GM23248 (cell line): ENCODE data around the gene LY6G6D. TPM values are rescaled to one million over a fixed set of nuclear protein-coding genes. Genes with fewer than 3 reads are reported as not detected.

Source experiments
- DNase-seq: peaks from one replicate; pipeline ENCODE4 v3.0.0-alpha.2; 2015
- H2AFZ ChIP-seq: fragments of 200-600 bp; sonication (generic); 2 replicates; pipeline ENCODE4 v1.6.1; 2016; ENCODE audit warnings: antibody characterized with exemption
- H3F3A ChIP-seq: fragments of 200-600 bp; sonication (generic); 2 replicates; pipeline ENCODE4 v1.6.1; 2016; ENCODE audit warnings: mild to moderate bottlenecking, antibody characterized with exemption, mixed run types; ENCODE audit not compliant: insufficient read depth
- H3K27ac ChIP-seq: fragments of 200-600 bp; sonication (generic); 2 replicates; pipeline ENCODE4 v1.5.1; 2016; ENCODE audit warnings: mild to moderate bottlenecking
- H3K27me3 ChIP-seq: fragments of 200-600 bp; sonication (generic); replicated peaks from 2 replicates; pipeline ENCODE4 v1.6.1; 2016; ENCODE audit warnings: mild to moderate bottlenecking; ENCODE audit not compliant: insufficient read depth
- H3K36me3 ChIP-seq: fragments of 200-600 bp; sonication (generic); 2 replicates; pipeline ENCODE4 v1.6.1; 2016; ENCODE audit warnings: low read depth, mild to moderate bottlenecking
- H3K4me1 ChIP-seq: fragments of 200-600 bp; sonication (generic); 2 replicates; pipeline ENCODE4 v1.6.1; 2016; ENCODE audit warnings: mild to moderate bottlenecking; ENCODE audit not compliant: insufficient read depth
- H3K4me2 ChIP-seq: fragments of 200-600 bp; sonication (generic); one replicate; pipeline ENCODE4 v1.6.1; 2016; ENCODE audit warnings: mild to moderate bottlenecking; ENCODE audit not compliant: unreplicated experiment
- H3K4me3 ChIP-seq: fragments of 200-600 bp; sonication (generic); 2 replicates; pipeline ENCODE4 v1.5.1; 2016; ENCODE audit warnings: mild to moderate bottlenecking
- H3K79me2 ChIP-seq: fragments of 200-600 bp; sonication (generic); 2 replicates; pipeline ENCODE4 v1.6.1; 2016; ENCODE audit warnings: mild to moderate bottlenecking; ENCODE audit not compliant: insufficient read depth
- H3K9ac ChIP-seq: fragments of 200-600 bp; sonication (generic); 2 replicates; pipeline ENCODE4 v1.6.1; 2016; ENCODE audit warnings: mild to moderate bottlenecking
- H3K9me2 ChIP-seq: fragments of 200-600 bp; sonication (generic); 2 replicates; pipeline ENCODE4 v1.6.1; 2016; ENCODE audit warnings: mixed run types, mild to moderate bottlenecking, moderate library complexity; ENCODE audit not compliant: insufficient read depth
- H3K9me3 ChIP-seq: fragments of 200-600 bp; sonication (generic); one replicate; pipeline ENCODE4 v1.6.1; 2017; ENCODE audit warnings: low read depth
- H4K20me1 ChIP-seq: fragments of 200-600 bp; sonication (generic); 2 replicates; pipeline ENCODE4 v1.6.0; 2016; ENCODE audit not compliant: insufficient read depth
- EZH2 ChIP-seq: fragments of 200-600 bp; sonication (generic); IDR thresholded peaks from 2 replicates; pipeline ENCODE4 v1.6.1; 2018; ENCODE audit warnings: antibody characterized with exemption, mild to moderate bottlenecking; ENCODE audit not compliant: insufficient read depth, poor library complexity, severe bottlenecking
- EZH2phosphoT487 ChIP-seq: fragments of 200-600 bp; sonication (generic); IDR thresholded peaks from 2 replicates; pipeline ENCODE4 v1.6.1; 2018; ENCODE audit warnings: antibody characterized with exemption, moderate library complexity, mild to moderate bottlenecking, low read depth; ENCODE audit not compliant: insufficient read depth
- WGBS, 2 experiments: methylation state at CpG; one replicate each; pipeline ENCODE4 v1.1.6; 2015 to 2017; ENCODE audit warnings: low lambda C conversion rate in 2 of 2, low coverage in 1 of 2; ENCODE audit errors: missing lambda C conversion rate in 2 of 2; 5-methylcytosine and 5-hydroxymethylcytosine counted together
- in situ Hi-C: fragments of 300-500 bp; cut with MboI; formaldehyde crosslinking; loops from 2 replicates; pipeline ENCODE4 v1.15.0; 2020
- polyA plus RNA-seq: library from polyadenylated mRNA; unstranded; fragments of >200 nt; fragmentation: Nextera tagmentation; extraction: Ambion mirVana; gene quantifications from 2 replicates; pipeline ENCODE4 v1.2.1, GENCODE V29; 2016
- total RNA-seq: library from RNA; depleted of rRNA; stranded (reverse); fragments of >200 nt; shearing (Covaris generic); gene quantifications from 2 replicates; pipeline ENCODE4 v1.2.3, GENCODE V29; 2014

The LY6G6D gene
- total and polyA plus RNA-seq, 2 experiments from 2014 or later = not detected

DNA sequence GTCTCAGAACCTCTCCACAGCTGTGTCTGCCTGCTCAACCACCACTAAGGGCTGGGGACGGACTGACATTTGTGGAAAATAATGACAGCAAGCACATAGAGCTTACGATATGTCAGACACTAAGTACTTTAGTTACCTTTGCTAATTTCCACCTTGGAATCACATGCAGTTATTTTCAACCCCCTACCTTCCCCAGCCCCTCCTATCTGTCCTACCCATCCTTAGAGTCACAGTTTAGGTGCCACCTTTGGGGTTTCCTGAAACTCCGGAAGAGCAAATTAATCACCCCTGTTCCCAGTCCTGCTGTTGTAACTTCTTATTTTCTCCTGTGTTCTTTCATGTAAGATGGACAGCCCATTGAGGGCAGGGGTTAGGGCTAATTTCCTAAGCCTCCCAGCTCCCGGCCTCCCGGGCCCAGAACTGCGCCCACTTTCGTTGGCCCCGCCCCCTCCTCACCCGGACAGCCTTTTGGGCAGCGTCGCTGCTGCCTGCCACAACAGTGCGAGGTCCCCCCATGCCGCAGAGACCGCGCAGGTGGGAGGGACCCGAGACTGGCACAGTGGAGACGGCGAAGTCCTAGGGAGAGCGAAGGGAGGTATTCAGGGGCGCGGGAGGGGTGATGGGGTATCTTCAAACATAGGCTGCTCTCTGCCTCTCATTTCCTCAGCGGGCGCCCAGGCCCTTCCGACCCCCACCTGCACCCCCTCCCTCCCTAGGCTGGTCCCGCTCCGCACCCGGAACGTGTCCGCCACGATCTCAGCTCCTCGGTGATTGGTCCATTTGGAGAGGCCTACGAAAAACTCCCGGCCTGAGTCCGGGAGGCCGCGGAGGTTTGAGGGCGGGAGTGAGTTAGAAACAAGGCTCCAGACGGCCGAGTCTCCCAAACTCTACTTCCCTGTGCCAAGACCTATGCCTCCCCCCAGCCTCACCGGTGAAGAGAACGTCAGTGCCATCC is 12.8 kb downstream of the LY6G6D start:
- H3K79me2 ChIP-seq = peaks cover 12% of the 10 kb centered on the region
- H3K4me1 ChIP-seq = peaks cover 6% of the 10 kb centered on the region; the same call in 1 of the 2 replicates
- no peaks in the 10 kb centered on the region for H3K27me3 ChIP-seq
- peaks cover 35% of the 10 kb centered on the region for H3K36me3 ChIP-seq
- in situ Hi-C loops = no loop called here
- H3K4me3 ChIP-seq = peak overlapping the region; percentile 75
- no peaks in the 10 kb centered on the region for H3K9me3 ChIP-seq
- no peaks in the 10 kb centered on the region for H3K9me2 ChIP-seq
- H3K4me2 ChIP-seq = peak overlapping the region; percentile 87
- no peaks in the 10 kb centered on the region for H4K20me1 ChIP-seq
- H3F3A ChIP-seq = peaks cover 28% of the 10 kb centered on the region
- H2AFZ ChIP-seq = peak overlapping the region; percentile 70
- peak; percentile 57 for DNase-seq
- TF ChIP-seq EZH2 = no peak
- no peak for TF ChIP-seq EZH2phosphoT487
- no peak overlapping the region for H3K27ac ChIP-seq
- WGBS, 2 experiments = 47 to 52% methylated on average over 31 to 41 of the region's 41 CpGs
- H3K9ac ChIP-seq = peak overlapping the region; percentile 81

DNA sequence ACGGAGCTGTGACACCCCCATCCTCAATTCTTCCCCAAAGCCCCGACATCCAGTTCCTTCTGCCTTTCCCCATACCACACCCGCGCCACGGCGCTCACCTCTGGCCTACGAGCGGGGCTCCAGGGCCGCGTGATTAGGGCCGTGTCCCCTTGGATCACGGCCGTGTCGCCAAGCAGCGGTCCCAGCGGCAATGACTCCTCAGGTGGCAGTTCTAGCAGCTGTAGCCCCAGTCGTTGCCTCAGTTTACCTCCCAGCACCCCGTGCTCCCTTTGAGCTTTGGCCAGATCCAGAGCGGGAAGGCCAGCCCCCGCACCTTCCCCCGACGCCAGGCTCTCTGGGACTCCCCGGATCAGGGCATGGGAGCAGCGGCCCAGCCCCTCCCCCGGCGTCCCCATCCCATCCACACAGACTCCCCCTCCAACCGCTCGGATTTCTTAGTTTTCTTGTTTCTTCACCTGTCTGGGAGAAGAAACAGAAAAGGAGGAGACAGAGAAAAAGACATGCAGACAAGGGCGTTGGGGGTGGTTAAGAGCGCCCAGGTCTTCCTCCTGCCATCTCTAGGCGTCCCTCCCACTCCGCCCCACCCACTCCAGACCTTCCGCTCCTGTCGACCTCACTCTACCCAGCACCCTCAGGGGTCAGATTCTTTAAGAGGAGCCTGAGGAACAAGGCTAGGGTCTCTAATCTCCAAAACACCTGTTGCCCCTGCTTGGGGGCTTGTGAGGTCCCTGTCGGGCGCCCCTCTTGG is 13.8 kb downstream of the LY6G6D start, which contains the start of gene DDAH2:
DDAH2 (minus strand) TSS at position 533 of the 748 bp plus-strand sequence; CDS start at position 395, 138 bp downstream.
- Histone ChIP-seq H3K79me2 (peaks cover 21% of the 10 kb centered on the region), H3K9ac (peak within 1 kb of the TSS; percentile 81), H3K4me2 (peak within 1 kb of the TSS; percentile 87), H3F3A (peaks cover 32% of the 10 kb centered on the region), H3K36me3 (peaks cover 44% of the 10 kb centered on the region), H3K4me3 (peak within 1 kb of the TSS; percentile 75), H4K20me1 (no peaks in the 10 kb centered on the region), H3K9me3 (no peaks in the 10 kb centered on the region), H3K27me3 (no peaks in the 10 kb centered on the region), H2AFZ (peak within 1 kb of the TSS; percentile 70), H3K27ac (peak within 1 kb of the TSS; percentile 78), H3K4me1 (peaks cover 13% of the 10 kb centered on the region; the same call in 1 of the 2 replicates), H3K9me2 (no peaks in the 10 kb centered on the region)
- DNase-seq = no peak
- TF ChIP-seq EZH2 (no peak), EZH2phosphoT487 (no peak)
- in situ Hi-C loops = no loop called here
- 4% methylated on average over 34 to 36 of the region's 36 CpGs for whole genome bisulfite sequencing, 2 experiments

DNA sequence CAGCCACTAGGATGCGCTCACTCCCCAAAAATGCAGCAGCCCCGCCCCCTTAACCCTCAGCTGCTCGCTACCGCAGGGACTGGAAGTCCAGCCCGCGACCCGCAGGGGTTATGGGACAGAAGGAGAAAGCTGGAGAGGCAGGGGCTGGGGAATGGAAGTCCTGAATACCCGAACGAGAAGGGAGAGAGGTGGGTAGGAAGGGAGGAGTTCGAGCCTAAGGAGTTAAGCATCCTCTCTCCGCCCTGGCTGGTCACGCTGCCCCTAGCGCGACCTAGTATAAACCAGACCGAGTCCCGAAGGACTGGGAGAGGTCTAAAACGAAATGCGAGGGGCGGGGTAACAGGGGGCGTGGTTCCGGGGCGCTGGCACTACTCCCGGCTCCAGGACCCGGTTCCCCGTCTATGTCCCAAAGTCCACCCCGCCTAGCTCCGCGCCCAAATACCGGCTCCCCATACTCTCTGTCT is 14.4 kb downstream of the LY6G6D start:
- TF ChIP-seq EZH2phosphoT487 (no peak), EZH2 (no peak)
- peak; percentile 96 for DNase-seq
- 0 to 1% methylated on average over 21 to 29 of the region's 29 CpGs for WGBS, 2 experiments
- H3K4me1 ChIP-seq = peaks cover 19% of the 10 kb centered on the region
- H3K9me2 ChIP-seq = no peaks in the 10 kb centered on the region
- H3K27me3 ChIP-seq = no peaks in the 10 kb centered on the region
- in situ Hi-C loops = no loop called here
- peak overlapping the region; percentile 81 for H3K9ac ChIP-seq
- no peaks in the 10 kb centered on the region for H4K20me1 ChIP-seq
- no peaks in the 10 kb centered on the region for H3K9me3 ChIP-seq
- peaks cover 44% of the 10 kb centered on the region for H3K36me3 ChIP-seq
- H3F3A ChIP-seq = peaks cover 36% of the 10 kb centered on the region
- peak overlapping the region; percentile 75 for H3K4me3 ChIP-seq
- H3K27ac ChIP-seq = peak overlapping the region; percentile 78
- H3K4me2 ChIP-seq = peak overlapping the region; percentile 87
- H2AFZ ChIP-seq = peak overlapping the region; percentile 70
- peaks cover 27% of the 10 kb centered on the region for H3K79me2 ChIP-seq
